ENCODE data around the gene TEKT3. TPM values are rescaled to one million over a fixed set of nuclear protein-coding genes. Genes with fewer than 3 reads are reported as not detected.

The TEKT3 gene
- under 1 TPM; 0.10 to 0.21 TPM for polyA plus RNA-seq

- Histone ChIP-seq H3K4me1 (ENCODE audit: control insufficient read depth in 2 of 2, insufficient read depth in 2 of 2, low read length in 1 of 2) (peaks cover 0 to 4% of the 10 kb centered on the region in 2 donors), H3K4me3 (ENCODE audit: low read depth in 1 of 2, low read length in 2 of 2) (peak within 1 kb of the TSS; percentile 37 to 41), H3K9me3 (ENCODE audit: control insufficient read depth in 2 of 2, insufficient read depth in 1 of 2, low read depth in 1 of 2, low read length in 1 of 2) (no peaks in the 10 kb centered on the region), H3K27me3 (ENCODE audit: control insufficient read depth in 1 of 2, insufficient read depth in 2 of 2, low read length in 2 of 2) (no peaks in the 10 kb centered on the region), H3K27ac (ENCODE audit: low read depth in 2 of 2, low read length in 1 of 2) (no peak within 1 kb of the TSS), H3K36me3 (ENCODE audit: control insufficient read depth in 2 of 2, insufficient read depth in 2 of 2, low read length in 1 of 2) (no peaks in the 10 kb centered on the region)
- WGBS, 2 donors = 2 to 4% methylated on average over 35 to 36 of the region's 36 CpGs
Observed at GRCh38 chr17:15341385-15341849, at the start of gene TEKT3. TSS of gene TEKT3 (minus strand) at chr17:15341597. CDS start at chr17:15331585, 10,012 bp downstream.

GRCh38 chr17:15388356-15389041 is 47.1 kb upstream of the TEKT3 start:
- Histone ChIP-seq H3K9me3 (ENCODE audit: control insufficient read depth in 2 of 2, insufficient read depth in 1 of 2, low read depth in 1 of 2, low read length in 1 of 2) (no peaks in the 10 kb centered on the region), H3K27me3 (ENCODE audit: control insufficient read depth in 1 of 2, insufficient read depth in 2 of 2, low read length in 2 of 2) (no peaks in the 10 kb centered on the region), H3K27ac (ENCODE audit: low read depth in 2 of 2, low read length in 1 of 2) (peak overlapping the region in 1 of 2 donors; percentile 28), H3K4me1 (ENCODE audit: control insufficient read depth in 2 of 2, insufficient read depth in 2 of 2, low read length in 1 of 2) (no peaks in the 10 kb centered on the region), H3K4me3 (ENCODE audit: low read depth in 1 of 2, low read length in 2 of 2) (no peak overlapping the region), H3K36me3 (ENCODE audit: control insufficient read depth in 2 of 2, insufficient read depth in 2 of 2, low read length in 1 of 2) (no peaks in the 10 kb centered on the region)
- 70% methylated on average over 8 of the region's 8 CpGs for WGBS, 2 donors

- Histone ChIP-seq H3K4me1 (ENCODE audit: control insufficient read depth in 2 of 2, insufficient read depth in 2 of 2, low read length in 1 of 2) (no peaks in the 10 kb centered on the region), H3K4me3 (ENCODE audit: low read depth in 1 of 2, low read length in 2 of 2) (no peak overlapping the region), H3K27ac (ENCODE audit: low read depth in 2 of 2, low read length in 1 of 2) (no peak overlapping the region), H3K36me3 (ENCODE audit: control insufficient read depth in 2 of 2, insufficient read depth in 2 of 2, low read length in 1 of 2) (no peaks in the 10 kb centered on the region), H3K27me3 (ENCODE audit: control insufficient read depth in 1 of 2, insufficient read depth in 2 of 2, low read length in 2 of 2) (no peaks in the 10 kb centered on the region), H3K9me3 (ENCODE audit: control insufficient read depth in 2 of 2, insufficient read depth in 1 of 2, low read depth in 1 of 2, low read length in 1 of 2) (no peaks in the 10 kb centered on the region)
- WGBS, 2 donors = 81 to 91% methylated on average over 4 of the region's 4 CpGs
Observed at GRCh38 chr17:15386083-15386482, 44.7 kb upstream of the TEKT3 start.

GRCh38 chr17:15385305-15385704 is 43.9 kb upstream of the TEKT3 start:
- H3K36me3 ChIP-seq (ENCODE audit: control insufficient read depth in 2 of 2, insufficient read depth in 2 of 2, low read length in 1 of 2) = no peaks in the 10 kb centered on the region
- H3K4me1 ChIP-seq (ENCODE audit: control insufficient read depth in 2 of 2, insufficient read depth in 2 of 2, low read length in 1 of 2) = no peaks in the 10 kb centered on the region
- WGBS, 2 donors = 19 to 32% methylated on average over 2 of the region's 2 CpGs
- no peaks in the 10 kb centered on the region for H3K9me3 ChIP-seq (ENCODE audit: control insufficient read depth in 2 of 2, insufficient read depth in 1 of 2, low read depth in 1 of 2, low read length in 1 of 2)
- no peaks in the 10 kb centered on the region for H3K27me3 ChIP-seq (ENCODE audit: control insufficient read depth in 1 of 2, insufficient read depth in 2 of 2, low read length in 2 of 2)
- no peak overlapping the region for H3K27ac ChIP-seq (ENCODE audit: low read depth in 2 of 2, low read length in 1 of 2)
- H3K4me3 ChIP-seq (ENCODE audit: low read depth in 1 of 2, low read length in 2 of 2) = no peak overlapping the region

GRCh38 chr17:15384142-15384787 is 42.9 kb upstream of the TEKT3 start:
- H3K9me3 ChIP-seq (ENCODE audit: control insufficient read depth in 2 of 2, insufficient read depth in 1 of 2, low read depth in 1 of 2, low read length in 1 of 2) = no peaks in the 10 kb centered on the region
- 33 to 47% methylated on average over 9 of the region's 9 CpGs for WGBS, 2 donors
- no peaks in the 10 kb centered on the region for H3K27me3 ChIP-seq (ENCODE audit: control insufficient read depth in 1 of 2, insufficient read depth in 2 of 2, low read length in 2 of 2)
- no peak overlapping the region for H3K4me3 ChIP-seq (ENCODE audit: low read depth in 1 of 2, low read length in 2 of 2)
- peak overlapping the region in 1 of 2 donors; percentile 6 for H3K27ac ChIP-seq (ENCODE audit: low read depth in 2 of 2, low read length in 1 of 2)
- H3K4me1 ChIP-seq (ENCODE audit: control insufficient read depth in 2 of 2, insufficient read depth in 2 of 2, low read length in 1 of 2) = no peaks in the 10 kb centered on the region
- no peaks in the 10 kb centered on the region for H3K36me3 ChIP-seq (ENCODE audit: control insufficient read depth in 2 of 2, insufficient read depth in 2 of 2, low read length in 1 of 2)

- 81 to 97% methylated on average over 1 of the region's 1 CpG for WGBS, 2 donors
- no peak overlapping the region for H3K27ac ChIP-seq (ENCODE audit: low read depth in 2 of 2, low read length in 1 of 2)
- H3K4me1 ChIP-seq (ENCODE audit: control insufficient read depth in 2 of 2, insufficient read depth in 2 of 2, low read length in 1 of 2) = no peaks in the 10 kb centered on the region
- H3K36me3 ChIP-seq (ENCODE audit: control insufficient read depth in 2 of 2, insufficient read depth in 2 of 2, low read length in 1 of 2) = no peaks in the 10 kb centered on the region
- H3K27me3 ChIP-seq (ENCODE audit: control insufficient read depth in 1 of 2, insufficient read depth in 2 of 2, low read length in 2 of 2) = no peaks in the 10 kb centered on the region
- no peak overlapping the region for H3K4me3 ChIP-seq (ENCODE audit: low read depth in 1 of 2, low read length in 2 of 2)
- H3K9me3 ChIP-seq (ENCODE audit: control insufficient read depth in 2 of 2, insufficient read depth in 1 of 2, low read depth in 1 of 2, low read length in 1 of 2) = no peaks in the 10 kb centered on the region
Observed at GRCh38 chr17:15382914-15383313, 41.5 kb upstream of the TEKT3 start.

GRCh38 chr17:15381707-15382106 is 40.3 kb upstream of the TEKT3 start:
- Histone ChIP-seq H3K27me3 (ENCODE audit: control insufficient read depth in 1 of 2, insufficient read depth in 2 of 2, low read length in 2 of 2) (no peaks in the 10 kb centered on the region), H3K27ac (ENCODE audit: low read depth in 2 of 2, low read length in 1 of 2) (no peak overlapping the region), H3K4me1 (ENCODE audit: control insufficient read depth in 2 of 2, insufficient read depth in 2 of 2, low read length in 1 of 2) (no peaks in the 10 kb centered on the region), H3K9me3 (ENCODE audit: control insufficient read depth in 2 of 2, insufficient read depth in 1 of 2, low read depth in 1 of 2, low read length in 1 of 2) (no peaks in the 10 kb centered on the region), H3K4me3 (ENCODE audit: low read depth in 1 of 2, low read length in 2 of 2) (no peak overlapping the region), H3K36me3 (ENCODE audit: control insufficient read depth in 2 of 2, insufficient read depth in 2 of 2, low read length in 1 of 2) (no peaks in the 10 kb centered on the region)
- WGBS, 2 donors = 52 to 56% methylated on average over 2 of the region's 2 CpGs

- Histone ChIP-seq H3K4me3 (ENCODE audit: low read depth in 1 of 2, low read length in 2 of 2) (no peak overlapping the region), H3K27me3 (ENCODE audit: control insufficient read depth in 1 of 2, insufficient read depth in 2 of 2, low read length in 2 of 2) (no peaks in the 10 kb centered on the region), H3K9me3 (ENCODE audit: control insufficient read depth in 2 of 2, insufficient read depth in 1 of 2, low read depth in 1 of 2, low read length in 1 of 2) (no peaks in the 10 kb centered on the region), H3K36me3 (ENCODE audit: control insufficient read depth in 2 of 2, insufficient read depth in 2 of 2, low read length in 1 of 2) (no peaks in the 10 kb centered on the region), H3K4me1 (ENCODE audit: control insufficient read depth in 2 of 2, insufficient read depth in 2 of 2, low read length in 1 of 2) (no peaks in the 10 kb centered on the region), H3K27ac (ENCODE audit: low read depth in 2 of 2, low read length in 1 of 2) (no peak overlapping the region)
- 77 to 86% methylated on average over 4 of the region's 4 CpGs for WGBS, 2 donors
Observed at GRCh38 chr17:15380446-15380845, 39.0 kb upstream of the TEKT3 start.

- WGBS, 2 donors = 73 to 79% methylated on average over 5 of the region's 5 CpGs
- H3K9me3 ChIP-seq (ENCODE audit: control insufficient read depth in 2 of 2, insufficient read depth in 1 of 2, low read depth in 1 of 2, low read length in 1 of 2) = no peaks in the 10 kb centered on the region
- no peaks in the 10 kb centered on the region for H3K36me3 ChIP-seq (ENCODE audit: control insufficient read depth in 2 of 2, insufficient read depth in 2 of 2, low read length in 1 of 2)
- H3K4me1 ChIP-seq (ENCODE audit: control insufficient read depth in 2 of 2, insufficient read depth in 2 of 2, low read length in 1 of 2) = no peaks in the 10 kb centered on the region
- no peak overlapping the region for H3K4me3 ChIP-seq (ENCODE audit: low read depth in 1 of 2, low read length in 2 of 2)
- no peaks in the 10 kb centered on the region for H3K27me3 ChIP-seq (ENCODE audit: control insufficient read depth in 1 of 2, insufficient read depth in 2 of 2, low read length in 2 of 2)
- no peak overlapping the region for H3K27ac ChIP-seq (ENCODE audit: low read depth in 2 of 2, low read length in 1 of 2)
Observed at GRCh38 chr17:15379659-15380058, 38.3 kb upstream of the TEKT3 start.

- Histone ChIP-seq H3K4me3 (ENCODE audit: low read depth in 1 of 2, low read length in 2 of 2) (no peak overlapping the region), H3K4me1 (ENCODE audit: control insufficient read depth in 2 of 2, insufficient read depth in 2 of 2, low read length in 1 of 2) (no peaks in the 10 kb centered on the region), H3K36me3 (ENCODE audit: control insufficient read depth in 2 of 2, insufficient read depth in 2 of 2, low read length in 1 of 2) (no peaks in the 10 kb centered on the region), H3K27me3 (ENCODE audit: control insufficient read depth in 1 of 2, insufficient read depth in 2 of 2, low read length in 2 of 2) (no peaks in the 10 kb centered on the region), H3K27ac (ENCODE audit: low read depth in 2 of 2, low read length in 1 of 2) (no peak overlapping the region), H3K9me3 (ENCODE audit: control insufficient read depth in 2 of 2, insufficient read depth in 1 of 2, low read depth in 1 of 2, low read length in 1 of 2) (no peaks in the 10 kb centered on the region)
- WGBS, 2 donors = 85 to 91% methylated on average over 4 of the region's 4 CpGs
Observed at GRCh38 chr17:15378243-15378642, 36.8 kb upstream of the TEKT3 start.

Data from esophagus (tissue), 2 donors.